ENCODE data around the gene PRPF18.

- TF ChIP-seq EP300 (IDR thresholded peaks at IDR 0.05) (no peak), CTCF (IDR thresholded peaks at IDR 0.05) (no peak)
Observed at GRCh38 chr10:13589316-13589715, 2.6 kb downstream of the PRPF18 start.
